ENCODE data around the gene COL6A2.

The COL6A2 gene

DNA sequence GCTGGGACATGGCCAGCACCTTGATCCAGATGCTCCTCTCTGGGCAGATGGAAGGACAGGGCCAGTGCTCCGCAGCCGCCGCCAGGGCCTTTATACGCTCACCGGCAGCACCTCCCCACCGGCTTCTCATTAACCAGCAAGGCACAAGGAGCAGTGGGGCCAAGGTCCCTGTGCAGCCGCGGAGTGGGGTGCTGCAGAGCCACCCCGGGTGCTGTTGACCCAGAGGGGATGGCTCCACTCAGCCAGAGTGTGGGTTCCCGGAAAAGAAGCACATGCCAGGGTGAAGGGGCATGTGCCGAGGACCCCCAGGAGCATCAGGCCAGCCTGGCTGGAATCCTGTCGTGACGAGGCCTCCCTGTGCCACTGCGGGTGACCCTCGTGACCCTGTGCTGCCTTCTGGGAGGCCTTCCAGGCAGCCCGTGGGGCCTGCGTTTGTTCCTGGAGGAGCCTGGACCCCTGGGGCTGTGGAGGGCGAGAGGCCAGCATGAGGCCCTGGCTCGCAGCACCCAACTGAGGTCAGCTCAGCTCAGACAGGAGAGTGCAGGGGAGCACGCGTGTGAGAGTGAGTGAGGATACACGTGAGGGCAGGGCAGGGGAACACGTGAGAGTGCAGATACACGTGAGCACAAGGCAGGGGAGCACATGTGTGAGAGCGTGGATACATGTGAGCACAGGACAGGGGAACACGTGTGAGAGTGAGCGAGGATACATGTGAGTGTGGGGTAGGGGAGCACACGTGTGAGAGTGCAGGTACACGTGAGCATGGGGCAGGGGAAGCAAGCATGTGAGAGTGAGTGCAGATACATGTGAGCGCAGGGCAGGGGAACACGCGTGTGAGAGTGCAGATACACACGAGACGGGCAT, 57.8 kb downstream of the COL6A2 start, which contains the start of gene FTCD:
Gene FTCD, minus strand, starts transcription at position 66 of the 864 bp plus-strand sequence. Its CDS starts 56 bp downstream, at position 10.
- no peak within 1 kb of the TSS for H3K4me3 ChIP-seq (ENCODE audit: low read length)
- no peaks in the 10 kb centered on the region for H3K9me3 ChIP-seq (ENCODE audit: control insufficient read depth, low read depth, low read length)
- H3K9ac ChIP-seq (ENCODE audit: low read length) = no peak within 1 kb of the TSS
- H3K36me3 ChIP-seq (ENCODE audit: control insufficient read depth, low read depth, low read length) = no peaks in the 10 kb centered on the region
- no peaks in the 10 kb centered on the region for H3K27me3 ChIP-seq (ENCODE audit: control insufficient read depth, insufficient read depth, low read length)
- H3K27ac ChIP-seq (ENCODE audit: low read length) = no peak within 1 kb of the TSS
- H3K4me1 ChIP-seq (ENCODE audit: control insufficient read depth, low read depth, low read length) = peaks cover 8% of the 10 kb centered on the region

- no peaks in the 10 kb centered on the region for H3K36me3 ChIP-seq (ENCODE audit: control insufficient read depth, low read depth, low read length)
- H3K9ac ChIP-seq (ENCODE audit: low read length) = no peak overlapping the region
- H3K27me3 ChIP-seq (ENCODE audit: control insufficient read depth, insufficient read depth, low read length) = no peaks in the 10 kb centered on the region
- peaks cover 8% of the 10 kb centered on the region for H3K4me1 ChIP-seq (ENCODE audit: control insufficient read depth, low read depth, low read length)
- H3K9me3 ChIP-seq (ENCODE audit: control insufficient read depth, low read depth, low read length) = no peaks in the 10 kb centered on the region
- no peak overlapping the region for H3K4me3 ChIP-seq (ENCODE audit: low read length)
- no peak overlapping the region for H3K27ac ChIP-seq (ENCODE audit: low read length)
Measured at GRCh38 chr21:46156378-46156645, 58.4 kb downstream of the COL6A2 start.

DNA sequence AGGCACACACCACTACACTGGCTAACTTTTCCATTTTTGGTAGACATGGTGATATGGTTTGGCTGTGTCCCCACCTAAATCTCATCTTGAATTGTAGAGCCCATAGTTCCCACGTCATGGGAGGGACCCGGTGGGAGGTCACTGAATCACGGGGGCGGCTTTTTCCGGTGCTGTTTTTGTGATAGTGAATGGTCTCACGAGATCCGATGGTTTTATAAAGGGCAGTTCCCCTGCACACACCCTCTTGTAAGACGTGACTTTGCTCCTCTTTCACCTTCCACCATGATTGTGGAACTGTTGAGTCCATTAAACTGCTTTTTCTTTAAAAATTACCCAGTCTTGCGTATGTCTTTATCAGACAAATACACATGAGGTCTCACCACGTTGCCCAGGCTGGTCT, 58.8 kb downstream of the COL6A2 start:
- Histone ChIP-seq H3K4me3 (ENCODE audit: low read length) (no peak overlapping the region), H3K36me3 (ENCODE audit: control insufficient read depth, low read depth, low read length) (no peaks in the 10 kb centered on the region), H3K9me3 (ENCODE audit: control insufficient read depth, low read depth, low read length) (no peaks in the 10 kb centered on the region), H3K27me3 (ENCODE audit: control insufficient read depth, insufficient read depth, low read length) (no peaks in the 10 kb centered on the region), H3K4me1 (ENCODE audit: control insufficient read depth, low read depth, low read length) (peaks cover 8% of the 10 kb centered on the region), H3K27ac (ENCODE audit: low read length) (no peak overlapping the region), H3K9ac (ENCODE audit: low read length) (no peak overlapping the region)

DNA sequence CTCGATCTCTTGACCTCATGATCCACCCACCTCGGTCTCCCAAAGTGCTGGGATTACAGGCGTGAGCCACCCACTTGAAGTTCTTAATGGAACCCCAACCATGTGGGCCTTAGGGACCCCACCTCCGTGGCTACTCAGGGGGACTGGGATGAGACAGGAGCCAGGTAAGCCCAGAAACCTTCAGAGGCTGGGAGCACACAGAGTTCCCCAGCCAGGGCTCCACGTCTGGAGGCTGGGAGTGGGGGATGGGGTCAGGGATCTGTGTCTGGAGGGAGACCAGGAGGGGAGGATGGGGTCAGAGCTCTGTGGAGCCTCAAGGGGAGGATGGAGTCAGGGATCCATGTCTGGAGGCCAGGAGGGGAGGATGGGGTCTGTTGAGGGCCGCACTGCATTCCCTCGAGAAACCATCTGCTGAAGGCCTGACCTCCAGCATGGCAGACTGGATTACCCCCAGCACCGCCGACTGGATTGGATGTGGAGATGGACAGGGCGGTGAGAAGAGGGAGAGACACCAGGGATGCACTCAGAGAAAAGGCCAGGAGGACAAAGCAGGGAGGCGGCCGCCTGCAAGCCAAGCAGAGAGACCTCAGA, 59.6 kb downstream of the COL6A2 start:
- no peak overlapping the region for H3K27ac ChIP-seq (ENCODE audit: low read length)
- H3K4me3 ChIP-seq (ENCODE audit: low read length) = no peak overlapping the region
- no peaks in the 10 kb centered on the region for H3K9me3 ChIP-seq (ENCODE audit: control insufficient read depth, low read depth, low read length)
- H3K9ac ChIP-seq (ENCODE audit: low read length) = no peak overlapping the region
- H3K36me3 ChIP-seq (ENCODE audit: control insufficient read depth, low read depth, low read length) = no peaks in the 10 kb centered on the region
- H3K4me1 ChIP-seq (ENCODE audit: control insufficient read depth, low read depth, low read length) = peaks cover 8% of the 10 kb centered on the region
- H3K27me3 ChIP-seq (ENCODE audit: control insufficient read depth, insufficient read depth, low read length) = no peaks in the 10 kb centered on the region

GRCh38 chr21:46157987-46158451, 60.1 kb downstream of the COL6A2 start:
- no peaks in the 10 kb centered on the region for H3K27me3 ChIP-seq (ENCODE audit: control insufficient read depth, insufficient read depth, low read length)
- no peaks in the 10 kb centered on the region for H3K9me3 ChIP-seq (ENCODE audit: control insufficient read depth, low read depth, low read length)
- H3K27ac ChIP-seq (ENCODE audit: low read length) = no peak overlapping the region
- no peak overlapping the region for H3K4me3 ChIP-seq (ENCODE audit: low read length)
- peaks cover 5% of the 10 kb centered on the region for H3K4me1 ChIP-seq (ENCODE audit: control insufficient read depth, low read depth, low read length)
- H3K36me3 ChIP-seq (ENCODE audit: control insufficient read depth, low read depth, low read length) = no peaks in the 10 kb centered on the region
- H3K9ac ChIP-seq (ENCODE audit: low read length) = no peak overlapping the region

GRCh38 chr21:46158666-46159300, 60.9 kb downstream of the COL6A2 start:
- Histone ChIP-seq H3K4me3 (ENCODE audit: low read length) (no peak overlapping the region), H3K27me3 (ENCODE audit: control insufficient read depth, insufficient read depth, low read length) (no peaks in the 10 kb centered on the region), H3K4me1 (ENCODE audit: control insufficient read depth, low read depth, low read length) (no peaks in the 10 kb centered on the region), H3K9me3 (ENCODE audit: control insufficient read depth, low read depth, low read length) (no peaks in the 10 kb centered on the region), H3K27ac (ENCODE audit: low read length) (no peak overlapping the region), H3K36me3 (ENCODE audit: control insufficient read depth, low read depth, low read length) (no peaks in the 10 kb centered on the region), H3K9ac (ENCODE audit: low read length) (no peak overlapping the region)

GRCh38 chr21:46159390-46159789, 61.5 kb downstream of the COL6A2 start:
- Histone ChIP-seq H3K36me3 (ENCODE audit: control insufficient read depth, low read depth, low read length) (no peaks in the 10 kb centered on the region), H3K4me1 (ENCODE audit: control insufficient read depth, low read depth, low read length) (no peaks in the 10 kb centered on the region), H3K9ac (ENCODE audit: low read length) (no peak overlapping the region), H3K4me3 (ENCODE audit: low read length) (no peak overlapping the region), H3K27ac (ENCODE audit: low read length) (no peak overlapping the region), H3K9me3 (ENCODE audit: control insufficient read depth, low read depth, low read length) (no peaks in the 10 kb centered on the region), H3K27me3 (ENCODE audit: control insufficient read depth, insufficient read depth, low read length) (no peaks in the 10 kb centered on the region)

DNA sequence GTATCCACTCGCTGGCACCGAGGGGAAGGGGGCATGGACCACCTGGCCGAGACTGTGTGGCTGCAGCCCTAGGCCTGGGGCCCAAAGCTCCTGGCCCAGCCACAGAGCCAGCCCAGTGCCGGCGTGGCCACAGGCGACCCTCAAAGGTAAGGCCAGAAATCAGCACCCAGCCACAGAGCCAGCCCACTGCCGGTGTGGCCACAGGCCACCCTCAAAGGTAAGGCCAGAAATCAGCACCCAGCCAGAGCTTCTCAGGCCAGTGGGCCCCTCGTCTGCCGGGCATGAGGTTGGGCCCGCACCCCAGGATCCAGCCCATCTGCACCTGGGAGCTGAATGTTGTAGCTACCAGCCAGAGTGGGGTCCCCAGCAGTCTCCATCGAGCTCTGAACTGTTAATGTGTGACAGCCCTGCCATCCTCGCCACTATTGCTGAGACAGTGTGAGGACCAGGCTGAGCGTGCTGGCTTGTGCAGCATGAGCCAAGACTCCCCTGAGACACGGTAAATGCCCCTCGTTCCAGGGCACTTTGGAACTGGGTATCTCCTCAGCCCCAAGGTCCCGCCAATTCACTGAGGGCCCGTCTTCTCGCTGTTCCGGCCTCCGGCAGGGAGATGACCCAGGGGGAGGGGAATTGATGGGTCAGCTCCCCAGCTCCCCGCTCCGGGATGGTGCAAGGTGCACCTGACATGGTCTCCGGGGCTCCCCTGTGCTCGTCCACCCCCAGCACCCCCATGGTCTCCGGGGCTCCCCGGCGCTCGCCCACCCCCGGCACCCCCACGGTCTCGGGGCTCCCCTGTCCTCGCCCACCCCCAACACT, 62.1 kb downstream of the COL6A2 start:
- H3K27me3 ChIP-seq (ENCODE audit: control insufficient read depth, insufficient read depth, low read length) = no peaks in the 10 kb centered on the region
- no peak overlapping the region for H3K9ac ChIP-seq (ENCODE audit: low read length)
- H3K4me1 ChIP-seq (ENCODE audit: control insufficient read depth, low read depth, low read length) = no peaks in the 10 kb centered on the region
- H3K36me3 ChIP-seq (ENCODE audit: control insufficient read depth, low read depth, low read length) = no peaks in the 10 kb centered on the region
- H3K9me3 ChIP-seq (ENCODE audit: control insufficient read depth, low read depth, low read length) = no peaks in the 10 kb centered on the region
- no peak overlapping the region for H3K27ac ChIP-seq (ENCODE audit: low read length)
- H3K4me3 ChIP-seq (ENCODE audit: low read length) = no peak overlapping the region

GRCh38 chr21:46160657-46160906, 62.7 kb downstream of the COL6A2 start:
- Histone ChIP-seq H3K27ac (ENCODE audit: low read length) (no peak overlapping the region), H3K4me3 (ENCODE audit: low read length) (no peak overlapping the region), H3K4me1 (ENCODE audit: control insufficient read depth, low read depth, low read length) (no peaks in the 10 kb centered on the region), H3K9ac (ENCODE audit: low read length) (no peak overlapping the region), H3K27me3 (ENCODE audit: control insufficient read depth, insufficient read depth, low read length) (no peaks in the 10 kb centered on the region), H3K36me3 (ENCODE audit: control insufficient read depth, low read depth, low read length) (no peaks in the 10 kb centered on the region), H3K9me3 (ENCODE audit: control insufficient read depth, low read depth, low read length) (no peaks in the 10 kb centered on the region)

DNA sequence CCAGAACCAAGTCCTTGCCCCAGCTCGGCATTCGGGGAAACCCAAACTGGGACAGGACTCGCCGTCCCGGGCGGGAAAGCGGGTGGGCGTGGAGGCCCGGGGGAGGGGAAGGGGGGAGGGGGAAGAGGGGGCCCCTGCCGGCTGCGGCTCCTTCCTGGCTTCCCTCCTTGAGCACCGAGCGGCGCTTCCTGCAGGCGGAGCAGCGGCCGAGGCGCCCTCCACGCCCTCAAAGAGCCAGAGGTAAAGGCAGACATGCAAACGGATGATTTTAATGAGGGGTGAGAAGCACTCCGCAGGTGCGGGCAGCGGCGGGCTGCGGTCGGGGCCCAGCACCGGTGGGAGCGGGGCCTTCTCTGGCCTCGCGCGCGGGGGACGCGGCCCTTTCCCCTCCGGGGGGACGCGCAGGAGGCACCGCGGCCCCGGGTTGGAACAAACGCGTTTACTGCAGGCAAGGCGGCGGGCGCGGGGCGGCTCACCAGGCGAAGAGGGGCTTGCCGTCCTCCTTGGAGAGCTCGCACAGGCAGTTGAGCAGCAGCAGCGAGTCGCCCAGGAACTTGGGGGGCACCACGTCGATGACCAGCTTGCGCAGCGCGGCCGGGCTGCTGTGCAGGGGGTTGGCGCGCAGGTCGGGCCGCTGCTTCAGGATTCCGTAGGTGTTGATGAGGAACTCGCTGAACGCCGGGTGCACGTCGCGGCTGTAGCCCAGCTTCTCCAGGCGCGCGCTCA, 63.2 kb downstream of the COL6A2 start:
- no peaks in the 10 kb centered on the region for H3K36me3 ChIP-seq (ENCODE audit: control insufficient read depth, low read depth, low read length)
- H3K9me3 ChIP-seq (ENCODE audit: control insufficient read depth, low read depth, low read length) = no peaks in the 10 kb centered on the region
- no peak overlapping the region for H3K9ac ChIP-seq (ENCODE audit: low read length)
- no peaks in the 10 kb centered on the region for H3K27me3 ChIP-seq (ENCODE audit: control insufficient read depth, insufficient read depth, low read length)
- H3K4me3 ChIP-seq (ENCODE audit: low read length) = no peak overlapping the region
- H3K4me1 ChIP-seq (ENCODE audit: control insufficient read depth, low read depth, low read length) = no peaks in the 10 kb centered on the region
- no peak overlapping the region for H3K27ac ChIP-seq (ENCODE audit: low read length)

All from iPS-18a (cell line).